Rectal smooth muscle tissue (tissue), 1 donor: ENCODE measurements around the gene LRRC19.

Experiments used
- H3K27ac ChIP-seq: one replicate; pipeline ENCODE4 v1.7.0; 2013; ENCODE audit warnings: low read depth, low read length, inconsistent platforms
- H3K27me3 ChIP-seq: one replicate; pipeline ENCODE4 v1.7.0; 2013; ENCODE audit warnings: low read length; ENCODE audit not compliant: control insufficient read depth, insufficient read depth
- H3K36me3 ChIP-seq: one replicate; pipeline ENCODE4 v1.7.0; 2013; ENCODE audit warnings: low read length; ENCODE audit not compliant: control insufficient read depth, insufficient read depth
- H3K4me1 ChIP-seq: one replicate; pipeline ENCODE4 v1.7.0; 2013; ENCODE audit warnings: low read length; ENCODE audit not compliant: control insufficient read depth, insufficient read depth
- H3K4me3 ChIP-seq: one replicate; pipeline ENCODE4 v1.7.0; 2013; ENCODE audit warnings: low read length
- H3K9ac ChIP-seq: one replicate; pipeline ENCODE4 v1.7.0; 2013; ENCODE audit warnings: low read length

The LRRC19 gene, protein sequence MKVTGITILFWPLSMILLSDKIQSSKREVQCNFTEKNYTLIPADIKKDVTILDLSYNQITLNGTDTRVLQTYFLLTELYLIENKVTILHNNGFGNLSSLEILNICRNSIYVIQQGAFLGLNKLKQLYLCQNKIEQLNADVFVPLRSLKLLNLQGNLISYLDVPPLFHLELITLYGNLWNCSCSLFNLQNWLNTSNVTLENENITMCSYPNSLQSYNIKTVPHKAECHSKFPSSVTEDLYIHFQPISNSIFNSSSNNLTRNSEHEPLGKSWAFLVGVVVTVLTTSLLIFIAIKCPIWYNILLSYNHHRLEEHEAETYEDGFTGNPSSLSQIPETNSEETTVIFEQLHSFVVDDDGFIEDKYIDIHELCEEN

DNA sequence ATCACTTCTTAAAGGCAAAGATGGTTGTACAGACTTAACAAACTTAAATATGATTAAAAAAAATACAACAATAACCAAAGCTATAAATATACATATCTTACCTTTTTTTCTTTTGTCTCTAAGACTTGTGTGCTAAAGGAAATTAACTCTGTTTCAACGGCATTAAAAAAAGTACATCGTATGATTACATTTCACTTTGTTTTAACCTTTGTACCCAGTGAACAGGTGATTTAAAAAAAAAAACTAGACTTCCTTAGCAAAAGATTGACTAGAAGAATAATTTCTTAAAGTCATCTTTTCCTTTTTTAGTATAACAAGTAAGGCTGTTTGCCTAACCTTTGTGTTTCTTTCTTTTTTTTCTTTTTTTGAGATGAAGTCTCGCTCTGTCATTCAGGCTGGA is at the start of gene LRRC19:
Gene LRRC19 (minus strand): TSS at position 182 of the 400 bp plus-strand sequence. CDS start 5,978 bp downstream, outside the sequence.
- peak within 1 kb of the TSS; percentile 1 for H3K4me3 ChIP-seq
- no peak within 1 kb of the TSS for H3K9ac ChIP-seq
- no peaks in the 10 kb centered on the region for H3K36me3 ChIP-seq
- no peak within 1 kb of the TSS for H3K27ac ChIP-seq
- no peaks in the 10 kb centered on the region for H3K27me3 ChIP-seq
- H3K4me1 ChIP-seq, result no peaks in the 10 kb centered on the region

DNA sequence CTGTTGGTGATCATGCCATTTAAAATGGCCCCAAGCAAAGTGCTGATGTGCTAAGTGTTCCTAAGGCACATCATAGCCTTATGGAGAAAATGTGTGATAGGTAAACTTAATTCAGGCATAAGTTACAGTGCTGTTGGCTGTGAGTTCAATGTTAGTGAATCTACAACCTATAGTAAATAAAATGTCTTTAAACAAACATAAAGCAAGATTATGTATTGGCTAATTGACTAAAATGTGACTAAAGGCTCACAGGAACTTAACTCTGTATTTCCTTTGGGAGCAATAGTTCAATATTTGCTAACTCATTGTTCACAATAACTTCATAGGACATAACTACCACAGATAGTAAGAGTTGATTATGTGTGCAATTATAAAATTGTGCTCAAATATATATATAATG is 49.4 kb upstream of the LRRC19 start:
- Histone ChIP-seq H3K4me1 (no peaks in the 10 kb centered on the region), H3K27ac (no peak overlapping the region), H3K4me3 (no peak overlapping the region), H3K27me3 (no peaks in the 10 kb centered on the region), H3K36me3 (no peaks in the 10 kb centered on the region), H3K9ac (no peak overlapping the region)

DNA sequence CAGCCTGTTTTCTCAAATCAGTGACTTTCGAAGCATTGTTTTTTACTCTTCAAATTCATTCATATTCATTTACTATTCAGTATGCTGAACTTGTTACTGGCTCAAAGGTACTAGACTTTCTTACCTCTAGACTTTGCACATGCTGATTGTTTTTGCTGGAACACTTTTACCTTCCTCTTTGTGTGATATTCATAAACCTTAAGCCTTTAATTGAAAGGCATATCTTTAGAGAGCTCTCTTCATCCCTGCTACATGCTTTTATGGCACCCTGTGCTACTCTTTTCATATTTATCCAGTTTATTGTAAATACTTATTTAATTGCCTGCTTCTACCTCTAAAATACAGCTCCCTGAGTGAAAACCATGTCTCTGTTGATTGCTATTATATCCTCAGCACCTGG is 48.7 kb upstream of the LRRC19 start:
- Histone ChIP-seq H3K36me3 (no peaks in the 10 kb centered on the region), H3K4me1 (no peaks in the 10 kb centered on the region), H3K4me3 (no peak overlapping the region), H3K27ac (no peak overlapping the region), H3K27me3 (no peaks in the 10 kb centered on the region), H3K9ac (no peak overlapping the region)

DNA sequence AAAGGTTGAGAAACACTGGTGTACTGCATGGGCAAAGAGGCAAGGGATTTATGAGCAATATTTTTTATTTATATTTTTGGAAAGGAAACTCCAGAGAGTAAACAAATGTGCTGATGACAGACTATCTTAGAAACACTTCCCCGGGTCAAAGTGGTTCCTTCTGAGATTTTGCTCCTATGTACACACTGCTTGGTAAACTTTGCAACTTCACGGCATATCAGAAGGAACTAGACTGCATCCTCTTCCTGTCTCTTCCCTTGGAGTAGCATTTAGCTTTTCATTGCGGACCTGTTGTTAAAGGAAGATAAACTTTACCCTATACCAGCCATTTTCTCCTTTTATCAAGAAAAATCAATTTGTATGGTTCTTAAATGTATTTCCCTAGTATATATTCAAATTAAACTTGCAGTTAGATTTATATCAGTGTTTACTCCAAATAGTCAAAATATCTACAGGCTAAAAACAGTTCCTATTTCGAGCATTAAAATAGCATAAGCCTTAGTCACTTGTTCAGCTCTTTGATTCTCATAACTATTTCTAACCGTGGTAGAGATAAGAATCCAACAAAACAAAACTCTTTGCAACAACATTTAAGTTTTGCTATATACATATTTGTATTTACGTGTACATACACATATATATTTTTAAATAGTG is 48.0 kb upstream of the LRRC19 start:
- no peak overlapping the region for H3K4me3 ChIP-seq

DNA sequence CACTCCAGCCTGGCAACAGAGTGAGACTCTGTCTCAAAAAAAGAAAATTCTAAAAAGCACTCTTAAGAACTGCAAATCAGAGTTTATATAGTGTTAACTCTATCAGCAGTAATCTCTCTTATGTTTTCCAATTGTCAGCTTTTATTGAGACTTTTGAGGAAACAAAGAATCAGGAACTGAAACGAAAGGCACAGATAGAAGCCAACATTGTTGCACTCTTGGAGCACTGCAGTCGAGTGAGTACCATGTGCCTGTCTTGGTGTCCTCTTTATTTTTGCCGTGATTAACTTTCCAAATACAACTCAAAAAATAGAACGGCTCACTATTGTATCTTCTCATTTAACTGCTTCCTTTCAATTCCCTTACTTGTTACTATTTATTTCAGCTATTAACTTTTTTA is 41.7 kb upstream of the LRRC19 start:
- Histone ChIP-seq H3K36me3 (no peaks in the 10 kb centered on the region), H3K9ac (no peak overlapping the region), H3K27ac (no peak overlapping the region), H3K27me3 (no peaks in the 10 kb centered on the region), H3K4me3 (no peak overlapping the region), H3K4me1 (no peaks in the 10 kb centered on the region)

More for the DNA sequence above, 48.0 kb upstream of the LRRC19 start:
- no peaks in the 10 kb centered on the region for H3K4me1 ChIP-seq
- no peak overlapping the region for H3K9ac ChIP-seq
- no peak overlapping the region for H3K27ac ChIP-seq
- no peaks in the 10 kb centered on the region for H3K27me3 ChIP-seq
- H3K36me3 ChIP-seq, result no peaks in the 10 kb centered on the region

DNA sequence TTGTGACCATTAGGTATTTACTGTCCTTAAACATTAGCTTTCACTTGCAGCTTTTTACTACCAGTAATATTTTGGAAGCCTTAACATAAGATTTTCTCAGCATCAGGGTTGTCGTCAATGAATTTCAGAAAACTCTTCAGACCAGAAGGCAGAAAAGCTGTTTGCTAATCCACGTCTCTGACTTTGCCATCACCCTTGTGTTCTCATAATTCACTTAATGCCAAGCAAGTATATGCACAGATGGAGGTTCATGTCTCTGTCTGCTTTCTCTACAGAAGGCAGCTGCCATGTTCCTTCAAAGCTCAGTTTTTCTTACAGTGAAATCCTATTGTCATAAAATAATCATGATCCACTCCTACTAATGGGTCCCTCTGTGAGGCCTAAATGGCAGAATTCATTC is 37.7 kb upstream of the LRRC19 start:
- no peaks in the 10 kb centered on the region for H3K27me3 ChIP-seq

DNA sequence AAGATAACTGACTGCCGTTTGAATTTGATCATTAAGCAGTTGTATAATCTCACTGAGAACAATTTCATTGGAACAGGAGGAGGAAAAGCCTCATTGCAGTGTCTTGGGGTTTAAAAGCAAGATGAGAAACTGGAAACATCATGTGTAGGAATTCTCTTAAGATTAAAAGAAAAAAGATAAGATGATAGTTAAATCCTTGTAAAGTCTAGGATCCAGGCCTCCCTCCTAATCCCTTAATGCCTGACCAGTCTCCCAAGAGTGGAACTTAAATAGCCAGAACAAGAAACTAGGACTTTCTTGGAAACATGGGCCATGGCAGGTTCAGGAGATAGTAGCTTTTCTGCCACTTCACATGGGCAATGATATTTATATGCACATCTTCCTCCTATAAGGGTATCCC is 37.0 kb upstream of the LRRC19 start:
- Histone ChIP-seq H3K4me3 (no peak overlapping the region), H3K27me3 (no peaks in the 10 kb centered on the region), H3K36me3 (no peaks in the 10 kb centered on the region), H3K4me1 (no peaks in the 10 kb centered on the region), H3K9ac (no peak overlapping the region), H3K27ac (no peak overlapping the region)

More for the DNA sequence above, 37.7 kb upstream of the LRRC19 start:
- Histone ChIP-seq H3K27ac (no peak overlapping the region), H3K36me3 (no peaks in the 10 kb centered on the region), H3K4me3 (no peak overlapping the region), H3K4me1 (no peaks in the 10 kb centered on the region), H3K9ac (no peak overlapping the region)

DNA sequence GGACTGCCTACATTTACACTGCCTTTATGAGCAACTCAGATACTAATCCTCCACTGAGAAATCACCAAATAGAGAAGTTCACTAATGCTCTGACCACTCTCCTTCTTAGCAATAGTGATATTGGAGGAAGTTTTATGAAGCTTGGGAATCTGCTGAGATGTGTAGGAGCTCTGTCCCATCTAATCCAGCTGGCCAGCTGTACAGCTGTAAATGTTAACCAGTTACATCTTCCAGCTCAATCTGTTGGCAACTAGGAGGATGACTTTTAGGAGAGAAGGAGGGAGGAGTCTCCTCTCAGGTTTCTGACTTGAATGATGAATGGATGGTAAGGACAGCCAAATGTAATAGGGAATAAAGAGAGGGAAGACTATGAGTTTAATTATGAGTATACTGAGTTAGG is 36.3 kb upstream of the LRRC19 start:
- Histone ChIP-seq H3K27me3 (no peaks in the 10 kb centered on the region), H3K4me3 (no peak overlapping the region), H3K4me1 (no peaks in the 10 kb centered on the region), H3K27ac (no peak overlapping the region), H3K36me3 (no peaks in the 10 kb centered on the region), H3K9ac (no peak overlapping the region)

DNA sequence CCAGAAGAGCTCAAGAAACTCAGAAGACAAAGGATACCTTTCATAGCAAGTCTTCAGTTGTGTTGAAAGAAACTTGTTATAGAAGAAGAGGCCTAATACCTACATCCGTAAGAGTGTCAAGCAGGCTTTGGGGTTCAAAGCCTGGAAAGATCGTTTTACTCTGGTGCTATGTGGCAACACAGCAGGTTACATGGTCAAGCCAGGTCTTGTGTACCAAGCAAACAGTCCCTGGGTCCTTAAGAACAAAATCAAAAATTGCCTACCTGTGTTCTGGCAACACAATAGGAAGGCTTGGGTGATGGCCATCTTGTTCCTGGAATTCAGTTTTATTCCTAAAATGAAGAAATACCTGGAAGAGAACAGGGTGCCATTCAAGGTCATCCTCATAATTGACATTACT is 32.0 kb upstream of the LRRC19 start:
- no peaks in the 10 kb centered on the region for H3K27me3 ChIP-seq
- no peaks in the 10 kb centered on the region for H3K4me1 ChIP-seq
- no peak overlapping the region for H3K9ac ChIP-seq
- no peak overlapping the region for H3K27ac ChIP-seq
- H3K36me3 ChIP-seq, result no peaks in the 10 kb centered on the region
- H3K4me3 ChIP-seq, result no peak overlapping the region

DNA sequence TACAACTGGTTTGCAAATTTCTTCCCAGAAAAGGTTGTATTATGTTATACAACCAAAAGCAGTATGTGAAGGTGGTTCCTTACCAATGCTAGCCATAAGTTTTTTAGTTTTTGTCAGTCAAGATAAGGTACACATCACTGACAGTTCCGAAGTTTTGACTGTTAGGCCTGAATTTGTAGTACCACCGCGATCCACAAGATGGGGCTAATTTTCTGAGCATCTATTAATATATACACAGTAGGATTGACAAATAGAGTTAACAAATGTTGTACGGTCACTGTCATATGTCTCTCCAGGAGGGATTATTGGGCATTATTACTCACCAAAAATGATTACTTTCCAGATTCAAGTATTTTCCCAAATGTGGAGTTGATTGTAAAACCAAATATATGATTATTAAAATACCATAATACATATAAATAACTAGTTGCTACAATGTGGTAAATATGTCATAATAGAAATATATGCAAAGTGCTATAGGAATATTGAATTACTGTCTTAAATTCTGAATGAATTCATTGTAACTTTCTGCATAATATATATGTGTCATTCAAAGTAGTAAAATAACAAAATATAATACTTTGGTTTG is 28.4 kb upstream of the LRRC19 start:
- H3K36me3 ChIP-seq, result no peaks in the 10 kb centered on the region

DNA sequence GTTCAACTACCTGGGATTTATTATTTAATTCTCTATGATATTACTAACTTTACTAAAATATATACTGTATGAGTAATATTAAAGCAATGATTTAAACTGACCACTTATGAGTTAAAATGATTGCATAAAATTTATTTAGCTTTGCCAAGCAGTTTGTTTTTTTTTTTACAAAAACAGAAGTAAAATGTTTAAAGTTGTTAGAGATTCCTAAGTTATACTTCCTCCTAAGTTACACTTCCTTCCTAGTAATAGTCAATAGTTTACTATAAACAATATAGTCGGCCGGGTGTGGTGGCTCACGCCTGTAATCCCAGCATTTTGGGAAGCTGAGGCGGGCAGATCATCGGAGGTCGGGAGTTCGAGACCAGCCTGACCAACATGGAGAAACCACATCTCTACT is 23.7 kb upstream of the LRRC19 start:
- Histone ChIP-seq H3K27ac (no peak overlapping the region), H3K27me3 (no peaks in the 10 kb centered on the region), H3K36me3 (peaks cover 4% of the 10 kb centered on the region), H3K4me1 (no peaks in the 10 kb centered on the region), H3K9ac (no peak overlapping the region), H3K4me3 (no peak overlapping the region)

More for the DNA sequence above, 28.4 kb upstream of the LRRC19 start:
- Histone ChIP-seq H3K27me3 (no peaks in the 10 kb centered on the region), H3K4me3 (no peak overlapping the region), H3K4me1 (no peaks in the 10 kb centered on the region), H3K9ac (no peak overlapping the region), H3K27ac (no peak overlapping the region)

DNA sequence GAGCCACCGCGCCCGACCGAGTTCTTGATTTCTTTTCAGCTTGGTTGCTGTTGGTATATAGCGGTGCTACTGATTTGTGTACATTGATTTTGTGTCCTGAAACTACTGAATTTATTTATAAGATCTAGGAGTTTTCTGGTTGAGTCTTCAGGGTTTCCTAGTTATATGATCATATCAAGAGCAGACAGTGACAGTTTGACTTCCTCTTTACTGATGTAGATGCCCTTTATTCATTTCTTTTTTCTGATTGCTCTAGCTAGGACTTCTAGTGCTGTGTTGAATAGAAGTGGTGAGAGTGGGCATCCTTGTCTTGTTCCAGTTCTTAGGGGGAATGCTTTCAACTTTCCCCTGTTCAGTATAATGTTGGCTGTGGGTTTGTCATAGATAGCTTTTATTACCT is 17.4 kb upstream of the LRRC19 start:
- H3K36me3 ChIP-seq, result peaks cover 9% of the 10 kb centered on the region
- H3K9ac ChIP-seq, result no peak overlapping the region
- no peaks in the 10 kb centered on the region for H3K27me3 ChIP-seq
- no peak overlapping the region for H3K27ac ChIP-seq
- no peak overlapping the region for H3K4me3 ChIP-seq
- no peaks in the 10 kb centered on the region for H3K4me1 ChIP-seq
